ENCODE data around the gene USP24. TPM values are rescaled to one million over a fixed set of nuclear protein-coding genes. Genes with fewer than 3 reads are reported as not detected.
"Not testable (repeated sequence)": the region's sequence is repeated elsewhere in the genome, so short reads cannot be mapped to it uniquely, and the experiment has no call there.

Gene USP24
- polyA plus RNA-seq, 1 donor = 45.8 TPM

GRCh38 chr1:55196433-55197035 lies 18.6 kb downstream of the USP24 start:
- DNase-seq = no peak

GRCh38 chr1:55195521-55196233 lies 19.5 kb downstream of the USP24 start:
- DNase-seq = no peak

- no peak for DNase-seq
Observed at GRCh38 chr1:55194851-55195250, 20.3 kb downstream of the USP24 start.

GRCh38 chr1:55192093-55192492 lies 23.1 kb downstream of the USP24 start:
- DNase-seq = no peak

GRCh38 chr1:55191219-55191952 lies 23.8 kb downstream of the USP24 start:
- DNase-seq = not testable (repeated sequence)

- DNase-seq = no peak
Observed at GRCh38 chr1:55190109-55190508, 25.1 kb downstream of the USP24 start.

GRCh38 chr1:55188909-55189308 lies 26.3 kb downstream of the USP24 start:
- no peak for DNase-seq

GRCh38 chr1:55185832-55186231 lies 29.3 kb downstream of the USP24 start:
- DNase-seq = no peak

GRCh38 chr1:55184859-55185258 lies 30.3 kb downstream of the USP24 start:
- DNase-seq = no peak

- no peak for DNase-seq
Observed at GRCh38 chr1:55181666-55182065, 33.5 kb downstream of the USP24 start.

- no peak for DNase-seq
Observed at GRCh38 chr1:55180075-55180670, 35.0 kb downstream of the USP24 start.

- no peak for DNase-seq
Observed at GRCh38 chr1:55179177-55179835, 35.9 kb downstream of the USP24 start.

- DNase-seq = no peak
Observed at GRCh38 chr1:55172687-55173086, 42.5 kb downstream of the USP24 start.

GRCh38 chr1:55172272-55172671 lies 42.9 kb downstream of the USP24 start:
- no peak for DNase-seq

- no peak for DNase-seq
Observed at GRCh38 chr1:55171694-55172093, 43.5 kb downstream of the USP24 start.

- no peak for DNase-seq
Observed at GRCh38 chr1:55170426-55170825, 44.7 kb downstream of the USP24 start.

- DNase-seq = no peak
Observed at GRCh38 chr1:55169126-55169525, 46.0 kb downstream of the USP24 start.

- DNase-seq = no peak
Observed at GRCh38 chr1:55168353-55168752, 46.8 kb downstream of the USP24 start.

GRCh38 chr1:55167224-55167871 lies 47.8 kb downstream of the USP24 start:
- no peak for DNase-seq

GRCh38 chr1:55164906-55165305 lies 50.3 kb downstream of the USP24 start:
- DNase-seq = no peak

GRCh38 chr1:55159571-55159970 lies 55.6 kb downstream of the USP24 start:
- no peak for DNase-seq

- no peak for DNase-seq
Observed at GRCh38 chr1:55156608-55157007, 58.6 kb downstream of the USP24 start.
